Cardiac septum (tissue), 1 donor: ENCODE results near the gene C3orf18. TPM values are rescaled to one million over a fixed set of nuclear protein-coding genes. Genes with fewer than 3 reads are reported as not detected.
"Not testable (repeated sequence)": the region's sequence is repeated elsewhere in the genome, so short reads cannot be mapped to it uniquely, and the experiment has no call there.

Source experiments
- DNase-seq: peaks from one replicate; pipeline ENCODE4 v3.0.0-alpha.2; 2020; ENCODE audit warnings: low spot score
- intact Hi-C: fragments of 100-400 bp; cut with DNase I; formaldehyde crosslinking; loops from one replicate; pipeline ENCODE4 v1.14.0; 2022
- total RNA-seq: library from RNA; stranded (reverse); fragmentation: NEBNext Ultra II Directional; extraction: Animal tissue kit (Norgen Biotek cat#: 25700); gene quantifications from one replicate; pipeline ENCODE4 v1.2.1, GENCODE V29; 2021
- donor health status: DM: no; HTN: no; CAD: no.

Gene C3orf18
- total RNA-seq, 1 donor from 2014 or later = 35.7 TPM

GRCh38 chr3:50533807-50534461 is 33.6 kb downstream of the C3orf18 start:
- intact Hi-C loops = no loop called here
- DNase-seq = no peak

GRCh38 chr3:50533316-50533715 is 34.2 kb downstream of the C3orf18 start:
- no peak for DNase-seq
- intact Hi-C loops = no loop called here

DNA sequence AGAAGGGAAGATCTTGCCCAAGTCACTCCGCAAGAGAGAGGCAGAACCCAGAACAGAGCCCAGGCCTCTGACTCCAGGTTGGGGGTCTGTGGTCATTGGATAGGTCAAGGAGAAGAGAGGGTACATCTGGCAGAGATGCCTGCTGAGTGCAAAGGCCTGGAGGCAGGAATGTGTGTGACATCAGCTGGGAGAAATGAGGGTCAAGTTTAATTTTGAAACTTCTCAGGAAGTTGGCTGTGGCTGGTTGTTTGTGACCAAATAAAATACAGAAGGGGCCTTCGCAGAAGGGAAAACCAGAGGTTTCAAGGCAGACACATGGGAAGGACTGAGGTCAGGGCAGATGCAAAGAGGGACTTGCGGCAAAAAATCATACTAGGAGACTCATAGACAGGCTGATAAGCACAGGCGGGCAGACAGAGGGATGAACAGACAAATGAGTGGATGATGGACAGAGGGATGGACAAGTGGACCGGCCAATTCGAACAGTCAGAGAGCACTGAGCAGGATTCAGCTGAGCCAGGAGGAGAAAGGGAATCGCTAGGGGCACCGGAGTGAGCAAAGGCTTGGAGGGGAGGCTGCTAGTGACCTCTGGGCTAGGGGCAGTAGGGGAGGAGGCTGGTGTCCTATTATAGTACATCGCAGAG is 35.4 kb downstream of the C3orf18 start:
- DNase-seq = no peak
- intact Hi-C loops = no loop called here

GRCh38 chr3:50531201-50531600 is 36.3 kb downstream of the C3orf18 start:
- intact Hi-C loops = no loop called here
- no peak for DNase-seq

DNA sequence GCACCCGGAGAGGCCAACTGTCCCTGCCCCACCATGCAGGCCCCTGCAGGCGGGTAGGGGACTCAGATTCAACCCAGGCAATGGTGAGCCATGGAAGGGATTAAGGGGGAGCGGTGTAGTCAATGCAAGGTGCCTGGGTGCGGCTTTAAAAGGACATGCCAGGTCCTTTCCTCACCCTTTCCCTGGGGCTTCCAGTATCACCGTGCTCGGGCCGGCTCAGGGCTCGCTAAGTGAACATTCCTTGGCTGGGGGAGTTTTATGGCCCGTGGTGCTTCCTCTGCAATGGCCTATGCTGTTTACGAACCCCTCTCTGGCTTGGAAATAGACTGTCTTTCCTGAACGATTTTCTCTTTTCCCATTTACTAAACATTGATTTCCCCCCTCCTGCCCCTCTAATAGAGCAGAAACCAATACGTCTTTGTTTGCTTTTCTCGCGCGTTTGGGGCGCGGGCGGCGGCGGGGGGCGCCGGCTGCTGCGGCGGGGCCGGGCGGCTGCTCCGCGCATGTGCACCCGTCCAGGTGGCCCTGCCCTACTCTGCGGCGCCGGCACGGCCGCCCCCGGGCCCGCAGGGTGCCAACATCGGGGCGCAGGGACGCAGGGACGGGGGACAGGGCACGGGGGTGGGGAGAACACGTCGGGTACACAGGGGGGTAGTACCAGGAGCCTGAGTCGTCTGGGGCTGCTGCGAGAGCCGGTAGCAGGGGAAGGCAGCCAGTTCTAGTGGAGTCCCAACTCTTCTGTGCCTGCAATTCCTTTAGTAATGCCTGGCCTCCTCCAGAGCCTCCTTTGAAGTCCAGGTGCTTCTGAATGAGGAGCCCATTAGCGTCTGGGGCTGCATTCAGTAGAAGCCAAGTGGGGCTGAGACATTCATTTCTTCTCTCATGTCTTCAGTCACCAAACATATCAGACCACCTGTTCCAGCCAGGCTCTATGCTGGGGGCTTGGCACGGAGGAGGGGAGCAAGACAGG is 37.3 kb downstream of the C3orf18 start:
- no peak for DNase-seq

GRCh38 chr3:50525987-50526386 is 41.6 kb downstream of the C3orf18 start:
- intact Hi-C loops = no loop called here
- no peak for DNase-seq

More for the DNA sequence above, 37.3 kb downstream of the C3orf18 start:
- intact Hi-C loops = no loop called here

DNA sequence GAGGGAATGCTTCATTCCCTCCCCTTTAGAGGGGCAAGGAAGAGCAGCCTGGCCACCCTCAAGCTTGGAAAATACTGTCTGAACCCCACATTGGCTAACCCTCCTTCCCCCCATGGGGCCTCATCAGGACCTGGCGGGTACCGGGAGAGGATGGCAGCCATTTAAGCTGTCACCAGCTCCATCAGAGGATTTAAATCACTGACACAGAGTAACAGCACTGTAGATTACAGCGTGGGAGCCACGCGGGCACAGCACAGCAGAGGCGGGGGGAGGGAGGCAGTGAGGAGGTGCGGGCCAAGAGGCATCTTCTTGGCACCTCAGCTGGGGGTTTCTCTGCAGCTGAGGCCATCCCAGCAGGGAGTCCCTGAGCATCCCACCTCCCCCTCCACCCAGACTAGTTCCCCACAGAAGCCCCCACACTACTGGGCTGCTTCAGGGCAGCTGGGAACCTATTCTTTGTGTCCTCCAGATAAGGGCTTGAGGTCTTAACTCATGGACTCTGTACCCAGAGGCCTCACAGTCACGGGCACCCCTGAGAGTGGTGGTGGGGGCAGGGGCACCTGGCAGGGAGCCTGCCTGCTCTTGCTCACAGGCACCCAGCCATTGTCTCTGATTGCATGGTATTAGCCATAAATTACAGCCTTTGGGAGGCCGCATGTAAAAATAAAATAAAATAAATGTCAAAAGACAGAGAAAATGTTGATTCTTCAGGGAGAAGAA is 42.2 kb downstream of the C3orf18 start:
- intact Hi-C loops = no loop called here

DNA sequence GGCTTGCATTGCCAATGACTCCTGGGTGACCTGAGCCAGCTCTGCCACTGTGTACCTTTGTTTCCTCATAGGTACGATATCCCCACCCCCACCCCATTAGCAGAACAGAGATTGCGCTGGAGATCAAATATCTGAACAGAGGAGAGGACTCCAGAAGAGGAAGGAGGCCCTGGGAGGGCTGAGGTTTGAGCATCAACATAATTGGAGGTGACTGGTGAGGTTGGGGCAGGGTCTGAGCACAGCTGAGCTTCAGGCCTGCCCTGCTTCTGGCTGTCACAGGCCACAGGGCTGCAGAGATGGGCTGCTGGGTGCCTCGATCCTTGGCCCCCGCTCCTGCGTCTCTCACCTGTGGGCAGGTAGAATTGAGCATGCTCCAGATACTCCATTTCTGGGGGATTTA is 42.8 kb downstream of the C3orf18 start:
- DNase-seq = no peak
- intact Hi-C loops = no loop called here

More for the DNA sequence above, 42.2 kb downstream of the C3orf18 start:
- DNase-seq = no peak

DNA sequence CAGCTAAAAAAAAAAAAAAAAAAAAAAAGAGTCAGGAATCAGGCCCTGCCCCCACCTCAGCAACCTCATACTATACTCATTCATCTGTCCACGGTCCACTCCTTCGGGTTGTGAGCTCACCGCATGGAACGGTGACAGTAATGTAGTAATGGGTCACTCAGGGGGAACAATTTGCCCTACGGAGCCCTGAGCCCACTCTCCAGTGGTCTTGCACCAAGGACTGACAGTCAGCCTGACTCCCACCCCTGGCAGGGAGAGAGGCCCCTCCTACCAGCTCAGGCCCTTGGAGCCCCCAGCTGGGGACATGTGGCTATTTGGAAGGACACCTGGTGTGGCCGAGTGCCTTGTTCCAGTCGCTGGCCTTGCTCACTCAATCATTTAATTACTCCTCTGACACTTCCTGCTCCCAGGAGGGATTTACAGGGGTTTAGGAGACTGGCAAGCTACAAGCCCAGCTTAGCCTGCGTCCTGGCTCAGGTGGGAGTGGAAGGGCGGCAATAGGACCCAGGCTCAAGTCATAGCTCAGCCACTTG is 44.2 kb downstream of the C3orf18 start:
- DNase-seq = no peak
- intact Hi-C loops = no loop called here

GRCh38 chr3:50521572-50521971 is 46.0 kb downstream of the C3orf18 start:
- intact Hi-C loops = no loop called here
- no peak for DNase-seq

GRCh38 chr3:50520849-50521248 is 46.7 kb downstream of the C3orf18 start:
- DNase-seq = no peak
- intact Hi-C loops = no loop called here

- intact Hi-C loops = loop anchor here (5.0 kb wide), 1 partner anchor 93 kb away; the partner anchor contains the start of gene CISH
- no peak for DNase-seq
Measured at GRCh38 chr3:50519471-50520089, 48.0 kb downstream of the C3orf18 start.

- DNase-seq = no peak
- intact Hi-C loops = loop anchor here (5.0 kb wide), 1 partner anchor 94 kb away; the partner anchor contains the start of gene CISH
Measured at GRCh38 chr3:50518436-50518835, 49.1 kb downstream of the C3orf18 start.

GRCh38 chr3:50517721-50518206 is 49.8 kb downstream of the C3orf18 start:
- DNase-seq = no peak
- intact Hi-C loops = loop anchor here (5.0 kb wide), 1 partner anchor 95 kb away; the partner anchor contains the start of gene CISH

- no peak for DNase-seq
- intact Hi-C loops = loop anchor here (5.0 kb wide), 1 partner anchor 96 kb away; the partner anchor contains the start of gene CISH
Measured at GRCh38 chr3:50516440-50516871, 51.1 kb downstream of the C3orf18 start.

- DNase-seq = peak; percentile 79
- intact Hi-C loops = loop anchor here (5.0 kb wide), 1 partner anchor 96 kb away; the partner anchor contains the start of gene CISH
Measured at GRCh38 chr3:50515565-50516439, 51.7 kb downstream of the C3orf18 start.

DNA sequence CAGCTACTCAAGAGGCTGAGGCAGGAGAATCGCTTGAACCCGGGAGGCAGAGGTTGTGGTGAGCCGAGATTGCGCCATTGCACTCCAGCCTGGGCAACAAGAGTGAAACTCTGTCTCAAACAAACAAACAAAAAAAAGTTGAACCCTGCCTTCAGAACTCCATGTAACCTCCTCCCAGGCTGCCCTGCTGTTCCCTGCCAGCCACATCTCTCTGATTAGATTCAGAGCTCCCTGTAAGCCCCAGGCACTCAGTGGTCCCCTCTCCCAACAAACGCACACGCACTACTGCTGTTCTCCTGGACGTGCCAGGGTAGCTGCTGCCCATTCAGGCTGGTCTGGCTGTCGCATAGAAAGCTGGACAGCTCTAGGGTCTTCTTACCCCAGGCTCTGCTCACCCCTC is 54.6 kb downstream of the C3orf18 start:
- intact Hi-C loops, DNase-seq: not testable (repeated sequence)
